ENCODE data around the gene FLYWCH1. TPM values are rescaled to one million over a fixed set of nuclear protein-coding genes. Genes with fewer than 3 reads are reported as not detected.

The FLYWCH1 gene
- total RNA-seq, 1 experiment from 2014 or later = 32.6 TPM

DNA sequence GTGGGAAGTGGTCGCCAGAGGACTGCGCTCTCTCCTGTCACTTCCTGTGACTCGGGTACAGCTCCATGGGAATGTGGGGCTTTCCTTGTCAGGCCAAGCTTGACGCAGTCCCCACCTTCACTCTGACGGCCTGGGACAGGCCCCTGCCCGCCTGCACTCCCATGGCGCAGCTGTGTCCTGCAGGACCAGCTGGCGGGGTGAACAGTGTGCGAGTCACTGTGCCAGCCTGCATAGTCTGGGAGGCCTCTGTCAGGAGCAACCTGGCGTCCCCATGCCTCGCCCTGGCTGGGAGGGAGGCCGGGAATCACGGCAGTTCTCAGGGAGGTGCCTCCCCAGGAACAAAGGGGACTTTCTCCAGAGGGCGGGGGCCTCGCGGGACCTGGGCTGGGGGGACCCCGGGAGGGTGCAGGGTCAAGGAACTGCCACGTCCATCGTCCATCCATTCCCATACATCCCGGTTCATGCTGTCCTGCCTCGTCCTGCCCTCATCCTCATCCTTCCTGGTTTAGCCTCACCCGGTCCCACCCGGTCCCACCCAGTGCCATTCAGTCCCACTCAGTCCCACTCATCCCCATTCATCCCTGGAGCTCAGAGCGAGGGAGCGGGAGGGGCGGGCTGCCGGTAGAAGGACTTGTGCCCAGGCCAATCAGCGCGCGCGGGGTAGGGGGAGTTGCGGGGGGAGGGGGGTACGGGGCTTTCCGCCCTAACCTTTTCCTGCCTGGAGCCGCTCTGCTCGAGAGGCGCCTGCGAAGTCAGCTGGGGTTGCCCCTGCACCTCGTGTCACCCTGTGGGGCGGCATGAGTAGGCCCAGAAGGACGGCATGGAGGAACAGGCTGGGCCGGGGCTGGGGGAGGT, 13.4 kb downstream of the FLYWCH1 start:
- H3K27me3 Mint-ChIP-seq (ENCODE audit: low read depth) = peaks cover 9% of the 10 kb centered on the region
- POLR2A ChIA-PET = interaction anchor here (0.5 to 1.0 kb wide), 3 partner anchors 14 to 49 kb away, joined by 3 to 4 read pairs (median 3); partner anchors contain the start of gene FLYWCH1
- CTCF ChIA-PET = interaction anchor here (0.5 to 2.1 kb wide), 25 partner anchors 8 to 1384 kb away, joined by 3 to 17 read pairs (median 5); partner anchors contain the start of genes FLYWCH1, FLYWCH2, KREMEN2 and PRSS21
- H3K27ac Mint-ChIP-seq = no peak overlapping the region
- ATAC-seq (peak; percentile 79), DNase-seq (ENCODE audit: low spot score) (peak; percentile 74)
- peak overlapping the region; percentile 55 for H3K4me3 Mint-ChIP-seq
- H3K36me3 Mint-ChIP-seq = peaks cover 3% of the 10 kb centered on the region; the same call in 1 of the 2 replicates
- peaks cover 9% of the 10 kb centered on the region for H3K9me3 Mint-ChIP-seq
- peaks cover 33% of the 10 kb centered on the region for H3K4me1 Mint-ChIP-seq
- TF ChIP-seq USF2 (CRISPR knock-in tag; IDR thresholded peaks at IDR 0.05) (no peak), HMGXB4 (CRISPR knock-in tag; IDR thresholded peaks at IDR 0.05) (no peak), ZNF317 (CRISPR knock-in tag; IDR thresholded peaks at IDR 0.05; ENCODE audit: borderline replicate concordance, low read depth) (0 out of 2 replicates have a peak, but pooled peaks have one; percentile 24), ETV6 (CRISPR knock-in tag; IDR thresholded peaks at IDR 0.05) (no peak), ZNF423 (CRISPR knock-in tag; IDR thresholded peaks at IDR 0.05) (no peak), FOXP4 (CRISPR knock-in tag; IDR thresholded peaks at IDR 0.05) (no peak), SP1 (CRISPR knock-in tag; conservative IDR thresholded peaks at IDR 0.05) (no peak), CREB1 (CRISPR knock-in tag; IDR thresholded peaks at IDR 0.05) (no peak), RELA (CRISPR knock-in tag; IDR thresholded peaks at IDR 0.05; ENCODE audit: borderline replicate concordance) (no peak), ZNF263 (CRISPR knock-in tag; IDR thresholded peaks at IDR 0.05; ENCODE audit: low read depth) (no peak), NFATC4 (CRISPR knock-in tag; IDR thresholded peaks at IDR 0.05) (no peak), ZNF219 (CRISPR knock-in tag; IDR thresholded peaks at IDR 0.05; ENCODE audit: borderline replicate concordance) (0 out of 2 replicates have a peak, but pooled peaks have one; percentile 15), IRF2 (CRISPR knock-in tag; IDR thresholded peaks at IDR 0.05; ENCODE audit: borderline replicate concordance, low read depth) (no peak), JUN (CRISPR knock-in tag; IDR thresholded peaks at IDR 0.05) (no peak), ZNF671 (CRISPR knock-in tag; IDR thresholded peaks at IDR 0.05) (no peak), PRDM15 (CRISPR knock-in tag; IDR thresholded peaks at IDR 0.05) (no peak), OVOL2 (CRISPR knock-in tag; IDR thresholded peaks at IDR 0.05; ENCODE audit: borderline replicate concordance) (no peak)
- TF ChIP-seq, protein P1, sequence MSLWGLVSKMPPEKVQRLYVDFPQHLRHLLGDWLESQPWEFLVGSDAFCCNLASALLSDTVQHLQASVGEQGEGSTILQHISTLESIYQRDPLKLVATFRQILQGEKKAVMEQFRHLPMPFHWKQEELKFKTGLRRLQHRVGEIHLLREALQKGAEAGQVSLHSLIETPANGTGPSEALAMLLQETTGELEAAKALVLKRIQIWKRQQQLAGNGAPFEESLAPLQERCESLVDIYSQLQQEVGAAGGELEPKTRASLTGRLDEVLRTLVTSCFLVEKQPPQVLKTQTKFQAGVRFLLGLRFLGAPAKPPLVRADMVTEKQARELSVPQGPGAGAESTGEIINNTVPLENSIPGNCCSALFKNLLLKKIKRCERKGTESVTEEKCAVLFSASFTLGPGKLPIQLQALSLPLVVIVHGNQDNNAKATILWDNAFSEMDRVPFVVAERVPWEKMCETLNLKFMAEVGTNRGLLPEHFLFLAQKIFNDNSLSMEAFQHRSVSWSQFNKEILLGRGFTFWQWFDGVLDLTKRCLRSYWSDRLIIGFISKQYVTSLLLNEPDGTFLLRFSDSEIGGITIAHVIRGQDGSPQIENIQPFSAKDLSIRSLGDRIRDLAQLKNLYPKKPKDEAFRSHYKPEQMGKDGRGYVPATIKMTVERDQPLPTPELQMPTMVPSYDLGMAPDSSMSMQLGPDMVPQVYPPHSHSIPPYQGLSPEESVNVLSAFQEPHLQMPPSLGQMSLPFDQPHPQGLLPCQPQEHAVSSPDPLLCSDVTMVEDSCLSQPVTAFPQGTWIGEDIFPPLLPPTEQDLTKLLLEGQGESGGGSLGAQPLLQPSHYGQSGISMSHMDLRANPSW (CRISPR knock-in tag; conservative IDR thresholded peaks at IDR 0.05; ENCODE audit: low read depth) = no peak
- TF ChIP-seq, protein P2, sequence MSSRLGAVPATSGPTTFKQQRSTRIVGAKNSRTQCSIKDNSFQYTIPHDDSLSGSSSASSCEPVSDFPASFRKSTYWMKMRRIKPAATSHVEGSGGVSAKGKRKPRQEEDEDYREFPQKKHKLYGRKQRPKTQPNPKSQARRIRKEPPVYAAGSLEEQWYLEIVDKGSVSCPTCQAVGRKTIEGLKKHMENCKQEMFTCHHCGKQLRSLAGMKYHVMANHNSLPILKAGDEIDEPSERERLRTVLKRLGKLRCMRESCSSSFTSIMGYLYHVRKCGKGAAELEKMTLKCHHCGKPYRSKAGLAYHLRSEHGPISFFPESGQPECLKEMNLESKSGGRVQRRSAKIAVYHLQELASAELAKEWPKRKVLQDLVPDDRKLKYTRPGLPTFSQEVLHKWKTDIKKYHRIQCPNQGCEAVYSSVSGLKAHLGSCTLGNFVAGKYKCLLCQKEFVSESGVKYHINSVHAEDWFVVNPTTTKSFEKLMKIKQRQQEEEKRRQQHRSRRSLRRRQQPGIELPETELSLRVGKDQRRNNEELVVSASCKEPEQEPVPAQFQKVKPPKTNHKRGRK (CRISPR knock-in tag; IDR thresholded peaks at IDR 0.05; ENCODE audit: borderline replicate concordance) = no peak
- TF ChIP-seq, protein P3, sequence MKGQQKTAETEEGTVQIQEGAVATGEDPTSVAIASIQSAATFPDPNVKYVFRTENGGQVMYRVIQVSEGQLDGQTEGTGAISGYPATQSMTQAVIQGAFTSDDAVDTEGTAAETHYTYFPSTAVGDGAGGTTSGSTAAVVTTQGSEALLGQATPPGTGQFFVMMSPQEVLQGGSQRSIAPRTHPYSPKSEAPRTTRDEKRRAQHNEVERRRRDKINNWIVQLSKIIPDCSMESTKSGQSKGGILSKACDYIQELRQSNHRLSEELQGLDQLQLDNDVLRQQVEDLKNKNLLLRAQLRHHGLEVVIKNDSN (CRISPR knock-in tag; IDR thresholded peaks at IDR 0.05) = 0 out of 2 replicates have a peak, but pooled peaks have one; percentile 37
- TF ChIP-seq, protein P4, sequence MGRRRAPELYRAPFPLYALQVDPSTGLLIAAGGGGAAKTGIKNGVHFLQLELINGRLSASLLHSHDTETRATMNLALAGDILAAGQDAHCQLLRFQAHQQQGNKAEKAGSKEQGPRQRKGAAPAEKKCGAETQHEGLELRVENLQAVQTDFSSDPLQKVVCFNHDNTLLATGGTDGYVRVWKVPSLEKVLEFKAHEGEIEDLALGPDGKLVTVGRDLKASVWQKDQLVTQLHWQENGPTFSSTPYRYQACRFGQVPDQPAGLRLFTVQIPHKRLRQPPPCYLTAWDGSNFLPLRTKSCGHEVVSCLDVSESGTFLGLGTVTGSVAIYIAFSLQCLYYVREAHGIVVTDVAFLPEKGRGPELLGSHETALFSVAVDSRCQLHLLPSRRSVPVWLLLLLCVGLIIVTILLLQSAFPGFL (CRISPR knock-in tag; IDR thresholded peaks at IDR 0.05; ENCODE audit: borderline replicate concordance) = no peak

Measured in WTC11 (cell line).